Skeletal muscle satellite cell (primary cell): ENCODE results near the gene HMGXB4.

ENCODE experiments used
- H3K27me3 ChIP-seq: 2 replicates; pipeline ENCODE4 v1.7.0; 2013; ENCODE audit warnings: low read length; ENCODE audit not compliant: control insufficient read depth, insufficient read depth
- H3K36me3 ChIP-seq: 2 replicates; pipeline ENCODE4 v1.7.0; 2013; ENCODE audit warnings: mild to moderate bottlenecking, control low read depth, low read length; ENCODE audit not compliant: insufficient read depth
- H3K4me1 ChIP-seq: 2 replicates; pipeline ENCODE4 v1.7.0; 2013; ENCODE audit warnings: low read length; ENCODE audit not compliant: control insufficient read depth, insufficient read depth
- H3K4me2 ChIP-seq: 2 replicates; pipeline ENCODE4 v1.7.0; 2013; ENCODE audit warnings: mild to moderate bottlenecking, low read length
- H3K4me3 ChIP-seq: 2 replicates; pipeline ENCODE4 v1.7.0; 2013; ENCODE audit warnings: low read length
- H3K9ac ChIP-seq: 2 replicates; pipeline ENCODE4 v1.7.0; 2013; ENCODE audit warnings: mild to moderate bottlenecking, low read depth, low read length, moderate library complexity
- H3K9me3 ChIP-seq: replicated peaks from 2 replicates; pipeline ENCODE4 v1.7.0; 2013; ENCODE audit warnings: mild to moderate bottlenecking, control low read depth, low read length

HMGXB4 gene

GRCh38 chr22:35312198-35313059, 55.1 kb downstream of the HMGXB4 start:
- H3K4me1 ChIP-seq: peaks cover 46% of the 10 kb centered on the region

GRCh38 chr22:35313311-35314121, 56.2 kb downstream of the HMGXB4 start:
- Histone ChIP-seq H3K36me3 (peaks cover 12% of the 10 kb centered on the region), H3K27me3 (no peaks in the 10 kb centered on the region), H3K9me3 (no peaks in the 10 kb centered on the region), H3K9ac (peak overlapping the region; percentile 69), H3K4me3 (peak overlapping the region; percentile 24), H3K4me2 (peak overlapping the region; percentile 68), H3K4me1 (peaks cover 46% of the 10 kb centered on the region)

More at GRCh38 chr22:35312198-35313059, 55.1 kb downstream of the HMGXB4 start:
- peaks cover under 1% of the 10 kb centered on the region for H3K36me3 ChIP-seq
- H3K27me3 ChIP-seq: no peaks in the 10 kb centered on the region
- H3K9me3 ChIP-seq: no peaks in the 10 kb centered on the region
- H3K4me2 ChIP-seq: peak overlapping the region; percentile 68
- H3K9ac ChIP-seq: peak overlapping the region; percentile 48
- no peak overlapping the region for H3K4me3 ChIP-seq

GRCh38 chr22:35314161-35314942, 57.1 kb downstream of the HMGXB4 start:
- H3K27me3 ChIP-seq: no peaks in the 10 kb centered on the region
- peak overlapping the region; percentile 69 for H3K9ac ChIP-seq
- peaks cover 20% of the 10 kb centered on the region for H3K36me3 ChIP-seq
- H3K4me1 ChIP-seq: peaks cover 46% of the 10 kb centered on the region
- H3K4me2 ChIP-seq: peak overlapping the region; percentile 68
- H3K4me3 ChIP-seq: peak overlapping the region; percentile 24
- no peaks in the 10 kb centered on the region for H3K9me3 ChIP-seq

GRCh38 chr22:35315141-35315854, 58.0 kb downstream of the HMGXB4 start:
- H3K4me1 ChIP-seq: peaks cover 46% of the 10 kb centered on the region
- peaks cover 29% of the 10 kb centered on the region for H3K36me3 ChIP-seq
- H3K9me3 ChIP-seq: no peaks in the 10 kb centered on the region
- no peak overlapping the region for H3K4me3 ChIP-seq
- H3K4me2 ChIP-seq: peak overlapping the region; percentile 37
- no peaks in the 10 kb centered on the region for H3K27me3 ChIP-seq
- H3K9ac ChIP-seq: peak overlapping the region; percentile 22

- Histone ChIP-seq H3K4me2 (peak overlapping the region; percentile 37), H3K9me3 (no peaks in the 10 kb centered on the region), H3K36me3 (peaks cover 32% of the 10 kb centered on the region), H3K9ac (peak overlapping the region; percentile 22), H3K4me1 (peaks cover 46% of the 10 kb centered on the region), H3K4me3 (no peak overlapping the region), H3K27me3 (no peaks in the 10 kb centered on the region)
Measured at GRCh38 chr22:35315855-35316745, 58.8 kb downstream of the HMGXB4 start.

DNA sequence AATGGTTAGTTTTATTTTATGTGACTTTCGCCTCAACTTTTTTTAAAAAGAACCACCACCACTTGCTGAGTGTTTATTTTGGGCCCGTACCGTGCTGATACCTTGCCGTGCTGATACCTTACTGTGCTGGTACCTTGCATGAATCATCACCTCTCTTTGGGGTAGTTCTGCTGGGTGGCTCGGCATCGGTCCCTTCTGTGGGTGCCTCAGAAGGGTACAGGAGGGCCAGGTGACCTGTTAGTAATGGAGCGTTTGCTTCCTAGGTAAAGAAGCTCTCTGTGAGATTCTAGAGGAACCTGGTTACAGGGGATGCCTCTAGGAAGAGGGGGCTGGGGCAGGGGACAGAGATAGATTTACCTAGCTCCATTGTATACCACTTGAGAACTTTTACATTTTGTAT, 59.5 kb downstream of the HMGXB4 start:
- peaks cover 35% of the 10 kb centered on the region for H3K36me3 ChIP-seq
- H3K9ac ChIP-seq: no peak overlapping the region
- no peak overlapping the region for H3K4me2 ChIP-seq
- H3K4me3 ChIP-seq: no peak overlapping the region
- H3K9me3 ChIP-seq: no peaks in the 10 kb centered on the region
- H3K4me1 ChIP-seq: peaks cover 44% of the 10 kb centered on the region
- no peaks in the 10 kb centered on the region for H3K27me3 ChIP-seq

DNA sequence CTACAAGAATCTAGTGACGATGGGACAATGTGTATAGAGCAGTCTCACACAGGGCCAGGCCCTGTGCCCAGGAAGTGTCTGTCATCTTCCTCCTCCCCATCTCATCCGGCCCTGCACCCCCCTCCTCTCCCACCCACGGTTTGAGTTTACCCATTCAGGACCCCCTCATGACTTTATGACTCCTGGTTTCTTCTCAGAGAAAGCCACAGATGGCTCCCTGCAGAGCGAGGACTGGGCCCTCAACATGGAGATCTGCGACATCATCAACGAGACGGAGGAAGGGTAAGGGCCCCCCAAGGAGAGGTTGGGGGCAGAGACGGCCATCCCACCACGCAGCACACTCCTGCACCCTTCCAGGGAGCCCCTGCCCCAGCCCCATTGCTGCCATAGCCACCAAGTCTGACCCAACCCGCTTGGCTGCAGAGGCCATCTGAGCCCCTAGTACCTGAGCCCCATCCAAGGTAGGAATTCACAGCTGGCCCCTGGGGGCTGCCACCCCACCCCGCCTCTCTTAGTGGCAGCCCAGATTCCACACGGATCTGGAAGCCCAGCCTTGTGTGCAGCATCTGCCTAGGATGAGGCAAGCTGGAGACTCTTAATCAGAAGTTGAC, 60.5 kb downstream of the HMGXB4 start:
- Histone ChIP-seq H3K4me3 (no peak overlapping the region), H3K9ac (no peak overlapping the region), H3K27me3 (no peaks in the 10 kb centered on the region), H3K36me3 (peaks cover 45% of the 10 kb centered on the region), H3K4me1 (peaks cover 35% of the 10 kb centered on the region), H3K9me3 (no peaks in the 10 kb centered on the region), H3K4me2 (no peak overlapping the region)

- H3K4me2 ChIP-seq: no peak overlapping the region
- H3K9ac ChIP-seq: no peak overlapping the region
- H3K27me3 ChIP-seq: no peaks in the 10 kb centered on the region
- no peak overlapping the region for H3K4me3 ChIP-seq
- H3K9me3 ChIP-seq: no peaks in the 10 kb centered on the region
- H3K36me3 ChIP-seq: peaks cover 53% of the 10 kb centered on the region
- H3K4me1 ChIP-seq: peaks cover 27% of the 10 kb centered on the region
Measured at GRCh38 chr22:35318346-35319215, 61.3 kb downstream of the HMGXB4 start.

DNA sequence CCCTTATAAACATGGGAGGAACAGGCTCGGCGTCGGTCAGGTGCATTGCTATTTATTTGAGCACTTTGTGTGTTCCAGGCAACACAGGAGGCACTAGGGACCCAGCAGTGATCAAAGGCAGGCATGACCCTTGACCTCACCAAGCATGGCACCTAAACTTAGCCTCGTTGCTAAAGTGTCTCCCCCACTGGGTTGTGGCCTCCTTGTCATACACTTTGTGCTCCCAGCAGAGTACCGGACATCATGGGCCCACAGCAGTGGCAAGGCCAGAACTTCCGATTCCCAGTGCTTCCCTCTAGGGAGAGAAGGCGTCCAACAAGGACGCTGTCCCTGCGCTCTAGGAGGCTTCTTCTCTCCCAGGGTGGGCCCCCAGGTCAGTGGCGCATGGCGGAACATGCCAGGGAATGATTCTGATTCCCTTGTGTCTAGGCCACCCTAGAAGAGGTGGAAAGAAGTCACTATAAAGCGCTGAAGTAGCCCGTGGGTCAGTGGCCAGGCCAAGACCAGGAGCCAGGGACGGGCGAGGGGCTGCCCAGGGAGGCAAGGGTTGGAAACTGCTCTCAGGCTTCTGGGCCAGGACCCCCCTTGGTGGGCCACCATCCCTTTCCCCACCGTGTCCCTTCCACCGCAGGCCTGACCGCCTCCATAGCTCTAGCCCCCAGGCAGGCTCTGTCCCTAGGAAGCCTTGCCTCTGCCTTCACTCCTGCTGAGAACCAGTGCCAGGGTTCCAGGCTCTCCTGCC, 62.1 kb downstream of the HMGXB4 start:
- H3K9ac ChIP-seq: no peak overlapping the region

More for the DNA sequence above, 62.1 kb downstream of the HMGXB4 start:
- no peaks in the 10 kb centered on the region for H3K27me3 ChIP-seq
- peaks cover 62% of the 10 kb centered on the region for H3K36me3 ChIP-seq
- H3K4me3 ChIP-seq: no peak overlapping the region
- peaks cover 18% of the 10 kb centered on the region for H3K4me1 ChIP-seq
- H3K9me3 ChIP-seq: no peaks in the 10 kb centered on the region
- H3K4me2 ChIP-seq: no peak overlapping the region
